GM12878 (cell line): ENCODE data around the gene ACVR1B. TPM values are rescaled to one million over a fixed set of nuclear protein-coding genes. Genes with fewer than 3 reads are reported as not detected.
A peak's percentile ranks its signal among the peaks of the same experiment; 100 is the strongest.

Experiments used
- ATAC-seq: fragments of 200-7000 bp; cut with Tn5 transposase; 3 replicates; pipeline ENCODE4 v1.9.1; 2020; ENCODE audit warnings: mild to moderate bottlenecking, moderate library complexity
- BruUV-seq: library from RNA; stranded (reverse); fragments of 400-500 nt; replicated peaks from 2 replicates; lab custom pipeline; 2021; lab: Mats Ljungman, UMichigan
- CTCF ChIA-PET: fragments of 300-600 bp; sonication (Branson Sonifier 250); formaldehyde crosslinking; extraction: SDS; loops from one replicate; lab custom pipeline; 2021; ENCODE audit warnings: inconsistent platforms; lab: Yijun Ruan, JAX
- POLR2A ChIA-PET: fragments of 350-600 bp; formaldehyde crosslinking; extraction: SDS; loops from one replicate; lab custom pipeline; 2021; ENCODE audit warnings: inconsistent platforms; lab: Charles Lee
- RAD21 ChIA-PET: fragments of 300-600 bp; sonication (Branson Sonifier 250); formaldehyde crosslinking; loops from one replicate; lab custom pipeline; 2023; ENCODE audit warnings: antibody characterized with exemption; ENCODE audit not compliant: unreplicated experiment; lab: Charles Lee
- SMC1A ChIA-PET: fragments of 300-600 bp; sonication (Branson Sonifier 250); formaldehyde crosslinking; loops from one replicate; lab custom pipeline; 2023; ENCODE audit not compliant: unreplicated experiment, uncharacterized antibody; lab: Charles Lee
- DNase-seq: peaks from one replicate; pipeline ENCODE4 v3.0.0-alpha.2; 2011; ENCODE audit warnings: low read depth, low spot score
- FAIRE-seq: peaks from 3 replicates; lab custom pipeline; 2011; peaks lifted over from hg19 to GRCh38; lab: Jason Lieb, UNC
- H2AFZ ChIP-seq: 2 replicates; pipeline ENCODE4 v1.6.0; 2011; ENCODE audit warnings: low read depth, low read length, control low read depth; ENCODE audit not compliant: control insufficient read depth
- H3K27ac ChIP-seq: 2 replicates; pipeline ENCODE4 v1.5.1; 2011; ENCODE audit warnings: control low read depth; ENCODE audit not compliant: control insufficient read depth, insufficient read depth
- H3K27me3 ChIP-seq, 2 experiments: replicated peaks in 1 of 2; 2 replicates each; pipeline versions ENCODE4 v1.6.0 to v1.6.1; 2011; ENCODE audit warnings: low read length in 1 of 2; ENCODE audit not compliant: control insufficient read depth in 2 of 2, insufficient read depth in 2 of 2
- H3K36me3 ChIP-seq, 2 experiments: 2 replicates each; pipeline ENCODE4 v1.5.1; 2011; ENCODE audit warnings: low read length in 1 of 2; ENCODE audit not compliant: control insufficient read depth in 2 of 2, insufficient read depth in 2 of 2
- H3K4me1 ChIP-seq: 2 replicates; pipeline ENCODE4 v1.6.1; 2011; ENCODE audit warnings: mild to moderate bottlenecking, low read length, moderate library complexity, mixed read lengths; ENCODE audit not compliant: control insufficient read depth, insufficient read depth
- H3K4me2 ChIP-seq: 2 replicates; pipeline ENCODE4 v1.6.0; 2011; ENCODE audit warnings: control low read depth; ENCODE audit not compliant: control insufficient read depth, insufficient read depth
- H3K4me3 ChIP-seq: fragments of 200-600 bp; sonication (generic); 2 replicates; pipeline ENCODE4 v1.5.1; 2016
- H3K79me2 ChIP-seq: 2 replicates; pipeline ENCODE4 v1.6.0; 2011; ENCODE audit warnings: low read length; ENCODE audit not compliant: control insufficient read depth, insufficient read depth
- H3K9ac ChIP-seq: 2 replicates; pipeline ENCODE4 v1.8.0; 2011; ENCODE audit warnings: low read length, control low read depth, mixed read lengths; ENCODE audit not compliant: control insufficient read depth, insufficient read depth
- H3K9me3 ChIP-seq: replicated peaks from 3 replicates; pipeline ENCODE4 v1.5.1; 2011; ENCODE audit warnings: mild to moderate bottlenecking, low read length; ENCODE audit not compliant: control insufficient read depth, insufficient read depth
- H4K20me1 ChIP-seq: 2 replicates; pipeline ENCODE4 v1.6.0; 2011; ENCODE audit not compliant: control insufficient read depth, insufficient read depth
- CEBPB ChIP-seq, 2 experiments: fragments of 150-350 bp in 1 of 2; IDR thresholded peaks; 2 replicates each; pipeline ENCODE4 v1.6.1; 2012 to 2014; ENCODE audit warnings: low read depth in 2 of 2, low read length in 2 of 2, borderline replicate concordance in 1 of 2, inconsistent platforms in 1 of 2
- EED ChIP-seq: sonication (generic); IDR thresholded peaks from 2 replicates; pipeline ENCODE4 v1.6.1; 2016; ENCODE audit warnings: antibody characterized with exemption, low read depth
- NFXL1 ChIP-seq: fragments of 450-650 bp; IDR thresholded peaks from 2 replicates; pipeline ENCODE4 v1.6.1; 2017; ENCODE audit warnings: antibody characterized with exemption, mild to moderate bottlenecking, borderline replicate concordance
- PML ChIP-seq: IDR thresholded peaks from 2 replicates; pipeline ENCODE4 v1.6.1; 2012; ENCODE audit warnings: low read length, inconsistent platforms
- RB1 ChIP-seq: fragments of 450-650 bp; formaldehyde crosslinking; IDR thresholded peaks from 2 replicates; pipeline ENCODE4 v1.6.1; 2017; ENCODE audit warnings: mild to moderate bottlenecking, borderline replicate concordance
- RUNX3 ChIP-seq: IDR thresholded peaks from 2 replicates; pipeline ENCODE4 v1.6.1; 2012; ENCODE audit warnings: low read length, inconsistent platforms
- ZNF622 ChIP-seq: fragments of 450-650 bp; IDR thresholded peaks from 2 replicates; pipeline ENCODE4 v1.6.1; 2017; ENCODE audit warnings: mild to moderate bottlenecking, inconsistent platforms
- whole genome bisulfite sequencing: methylation state at CpG from one replicate; pipeline ENCODE4 v1.1.6; 2016; ENCODE audit warnings: low lambda C conversion rate; ENCODE audit not compliant: insufficient replicate concordance, insufficient coverage; ENCODE audit errors: missing lambda C conversion rate; 5-methylcytosine and 5-hydroxymethylcytosine counted together
- in situ Hi-C: fragments of 300-500 bp; cut with MboI; formaldehyde crosslinking; loops from 9 replicates; pipeline ENCODE4 v1.14.3; 2018; ENCODE audit warnings: mixed read lengths
- intact Hi-C: fragments of 100-400 bp; cut with micrococcal nuclease; formaldehyde crosslinking; loops from one replicate; pipeline ENCODE4 v1.14.2; 2022; ENCODE audit not compliant: unreplicated experiment
- polyA plus RNA-seq, 11 experiments: library from polyadenylated mRNA; depleted of rRNA in 4 of 11; unstranded in 6 of 11; stranded (reverse) in 5 of 11; fragments of >200 nt; fragmentation: Nextera tagmentation in 4 of 11; fragmentation: Illumina TruSeq in 1 of 11; extraction: Ambion mirVana in 4 of 11; extraction: Trizol in 1 of 11; gene quantifications; 1 replicate in 1 of 11; 2 replicates in 10 of 11; pipeline versions ENCODE4 v1.2.1 to v1.2.3, GENCODE V29; 2011 to 2016; ENCODE audit warnings: inconsistent platforms in 2 of 11, missing spikeins in 2 of 11, low read depth in 1 of 11
- total RNA-seq, 4 experiments: library from RNA; depleted of rRNA in 3 of 4; stranded (reverse); fragments of >200 nt in 3 of 4; fragmentation: Illumina TruSeq in 1 of 4; extraction: Trizol in 1 of 4; gene quantifications; 2 replicates each; pipeline versions ENCODE4 v1.2.1 to v1.2.3, GENCODE V29; 2013 to 2021
- TF ChIP-seq, protein P1 (sequence below): fragments of 450-650 bp; IDR thresholded peaks from 2 replicates; pipeline ENCODE4 v1.6.1; 2016; ENCODE audit warnings: mild to moderate bottlenecking
- TF ChIP-seq, protein P2 (sequence below): IDR thresholded peaks from 2 replicates; pipeline ENCODE4 v1.6.1; 2011; ENCODE audit warnings: borderline replicate concordance, low read depth, mild to moderate bottlenecking, moderate library complexity, low read length; ENCODE audit not compliant: insufficient read depth, poor library complexity, severe bottlenecking
- TF ChIP-seq, protein P3 (sequence below): fragments of 450-650 bp; formaldehyde crosslinking; IDR thresholded peaks from 2 replicates; pipeline ENCODE4 v1.4.0; 2022; ENCODE audit warnings: mild to moderate bottlenecking, moderate library complexity
- TF ChIP-seq, protein P4 (sequence below): fragments of 450-650 bp; IDR thresholded peaks from 2 replicates; pipeline ENCODE4 v1.6.1; 2018; ENCODE audit warnings: mild to moderate bottlenecking, low read depth, moderate library complexity; ENCODE audit not compliant: partially characterized antibody

ACVR1B gene
- total and polyA plus RNA-seq, 10 of the 15 experiments (the other 5 are each of a cell fraction or from before 2014, with no cell fraction given): 0.02 to 0.69 (median 0.16) TPM; not detected in 2

DNA sequence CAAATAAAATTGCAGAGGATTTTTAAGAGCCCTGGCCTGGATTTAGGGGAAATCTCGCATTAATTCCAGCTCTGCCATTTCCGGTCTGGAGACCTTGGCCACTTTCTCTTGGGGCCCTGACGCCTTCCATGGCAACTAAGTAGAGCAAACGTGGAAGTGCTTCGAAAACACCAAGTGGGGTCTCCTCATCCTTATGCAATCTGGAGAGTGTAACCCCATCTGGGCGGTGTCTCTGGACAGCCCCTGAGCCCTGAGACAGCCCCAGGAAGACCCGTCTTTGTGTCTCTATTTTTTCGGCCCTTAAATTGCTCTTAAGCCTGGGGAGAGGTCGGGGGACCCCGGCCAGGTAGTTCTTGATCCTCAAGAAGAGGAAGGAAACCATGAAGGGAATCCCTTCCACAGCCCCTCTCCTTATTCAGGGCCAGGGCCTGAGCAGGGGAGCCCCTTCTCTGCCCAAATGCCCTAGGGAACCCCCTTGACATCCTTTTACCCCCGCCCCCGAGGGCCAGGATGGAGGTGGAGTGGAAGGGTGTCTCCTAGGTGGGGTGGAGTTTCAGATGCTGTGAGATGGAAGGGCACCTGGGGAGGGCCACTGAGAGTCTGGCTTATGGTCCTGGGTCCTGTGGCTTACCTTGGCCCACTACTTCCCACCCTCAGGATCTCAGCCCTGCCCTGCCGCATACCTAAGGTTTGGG, 82.1 kb downstream of the ACVR1B start (continued):
- TF ChIP-seq, protein P1, sequence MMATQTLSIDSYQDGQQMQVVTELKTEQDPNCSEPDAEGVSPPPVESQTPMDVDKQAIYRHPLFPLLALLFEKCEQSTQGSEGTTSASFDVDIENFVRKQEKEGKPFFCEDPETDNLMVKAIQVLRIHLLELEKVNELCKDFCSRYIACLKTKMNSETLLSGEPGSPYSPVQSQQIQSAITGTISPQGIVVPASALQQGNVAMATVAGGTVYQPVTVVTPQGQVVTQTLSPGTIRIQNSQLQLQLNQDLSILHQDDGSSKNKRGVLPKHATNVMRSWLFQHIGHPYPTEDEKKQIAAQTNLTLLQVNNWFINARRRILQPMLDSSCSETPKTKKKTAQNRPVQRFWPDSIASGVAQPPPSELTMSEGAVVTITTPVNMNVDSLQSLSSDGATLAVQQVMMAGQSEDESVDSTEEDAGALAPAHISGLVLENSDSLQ: no peak
- TF ChIP-seq RB1 (0 out of 2 replicates have a peak, but pooled peaks have one; percentile 6), NFXL1 (no peak)
- TF ChIP-seq, protein P2, sequence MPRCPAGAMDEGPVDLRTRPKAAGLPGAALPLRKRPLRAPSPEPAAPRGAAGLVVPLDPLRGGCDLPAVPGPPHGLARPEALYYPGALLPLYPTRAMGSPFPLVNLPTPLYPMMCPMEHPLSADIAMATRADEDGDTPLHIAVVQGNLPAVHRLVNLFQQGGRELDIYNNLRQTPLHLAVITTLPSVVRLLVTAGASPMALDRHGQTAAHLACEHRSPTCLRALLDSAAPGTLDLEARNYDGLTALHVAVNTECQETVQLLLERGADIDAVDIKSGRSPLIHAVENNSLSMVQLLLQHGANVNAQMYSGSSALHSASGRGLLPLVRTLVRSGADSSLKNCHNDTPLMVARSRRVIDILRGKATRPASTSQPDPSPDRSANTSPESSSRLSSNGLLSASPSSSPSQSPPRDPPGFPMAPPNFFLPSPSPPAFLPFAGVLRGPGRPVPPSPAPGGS: no peak

DNA sequence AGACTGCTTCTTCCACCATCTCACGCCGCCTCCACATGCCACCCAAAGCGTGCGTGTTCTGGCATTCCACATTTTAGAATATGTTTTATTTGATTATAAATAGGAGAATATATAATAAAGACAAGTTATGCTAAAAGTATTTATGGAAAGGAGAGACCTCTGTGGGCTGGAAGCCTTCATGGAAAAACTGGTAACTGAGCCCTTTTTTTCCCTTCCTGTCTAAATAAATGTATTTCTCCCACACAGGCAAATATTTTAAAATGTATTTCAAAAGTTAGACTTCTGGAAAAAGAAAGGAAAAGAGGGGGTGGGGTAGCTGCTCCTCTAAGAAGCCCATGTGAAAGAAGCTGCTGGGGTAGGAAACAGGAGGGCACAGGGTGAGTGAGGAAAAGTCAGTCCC, 83.7 kb downstream of the ACVR1B start:
- H3K27me3 ChIP-seq: no peaks in the 10 kb centered on the region; a peak in 1 of 4 replicates
- CTCF ChIA-PET: interaction anchor here (1.0 to 5.9 kb wide), 6 partner anchors 9 to 82 kb away, joined by 3 to 33 read pairs (median 4); no protein-coding TSS in a partner anchor
- BruUV-seq: no TSS peak
- FAIRE-seq (no peak), DNase-seq (no peak), ATAC-seq (no peak)
- no peak overlapping the region for H3K9ac ChIP-seq
- H3K27ac ChIP-seq: no peak overlapping the region
- H3K9me3 ChIP-seq: no peaks in the 10 kb centered on the region
- intact Hi-C loops (no loop called here), in situ Hi-C loops (no loop called here)
- H3K4me2 ChIP-seq: no peak overlapping the region
- no peak overlapping the region for H2AFZ ChIP-seq
- SMC1A ChIA-PET: interaction anchor here (1.1 to 13.7 kb wide), 2 partner anchors 9 to 51 kb away, joined by 3 to 322 read pairs; no protein-coding TSS in a partner anchor
- POLR2A ChIA-PET: interaction anchor here (6.0 kb wide), 1 partner anchor 16 kb away, joined by 24 read pairs; the partner anchor contains the start of gene NR4A1
- RAD21 ChIA-PET: interaction anchor here (4.0 kb wide), 1 partner anchor 10 kb away, joined by 15 read pairs; no protein-coding TSS in a partner anchor
- no peaks in the 10 kb centered on the region for H4K20me1 ChIP-seq
- H3K79me2 ChIP-seq: no peaks in the 10 kb centered on the region
- WGBS: 73% methylated on average over 4 of the region's 4 CpGs
- H3K4me1 ChIP-seq: peaks cover 17% of the 10 kb centered on the region
- H3K4me3 ChIP-seq: no peak overlapping the region
- no peaks in the 10 kb centered on the region for H3K36me3 ChIP-seq
- TF ChIP-seq RUNX3: no peak
- TF ChIP-seq CEBPB (IDR thresholded peaks at IDR 0.05; ENCODE audit: borderline replicate concordance in 1 of 2, low read depth in 2 of 2, low read length in 2 of 2): no peak
- TF ChIP-seq, protein P3, sequence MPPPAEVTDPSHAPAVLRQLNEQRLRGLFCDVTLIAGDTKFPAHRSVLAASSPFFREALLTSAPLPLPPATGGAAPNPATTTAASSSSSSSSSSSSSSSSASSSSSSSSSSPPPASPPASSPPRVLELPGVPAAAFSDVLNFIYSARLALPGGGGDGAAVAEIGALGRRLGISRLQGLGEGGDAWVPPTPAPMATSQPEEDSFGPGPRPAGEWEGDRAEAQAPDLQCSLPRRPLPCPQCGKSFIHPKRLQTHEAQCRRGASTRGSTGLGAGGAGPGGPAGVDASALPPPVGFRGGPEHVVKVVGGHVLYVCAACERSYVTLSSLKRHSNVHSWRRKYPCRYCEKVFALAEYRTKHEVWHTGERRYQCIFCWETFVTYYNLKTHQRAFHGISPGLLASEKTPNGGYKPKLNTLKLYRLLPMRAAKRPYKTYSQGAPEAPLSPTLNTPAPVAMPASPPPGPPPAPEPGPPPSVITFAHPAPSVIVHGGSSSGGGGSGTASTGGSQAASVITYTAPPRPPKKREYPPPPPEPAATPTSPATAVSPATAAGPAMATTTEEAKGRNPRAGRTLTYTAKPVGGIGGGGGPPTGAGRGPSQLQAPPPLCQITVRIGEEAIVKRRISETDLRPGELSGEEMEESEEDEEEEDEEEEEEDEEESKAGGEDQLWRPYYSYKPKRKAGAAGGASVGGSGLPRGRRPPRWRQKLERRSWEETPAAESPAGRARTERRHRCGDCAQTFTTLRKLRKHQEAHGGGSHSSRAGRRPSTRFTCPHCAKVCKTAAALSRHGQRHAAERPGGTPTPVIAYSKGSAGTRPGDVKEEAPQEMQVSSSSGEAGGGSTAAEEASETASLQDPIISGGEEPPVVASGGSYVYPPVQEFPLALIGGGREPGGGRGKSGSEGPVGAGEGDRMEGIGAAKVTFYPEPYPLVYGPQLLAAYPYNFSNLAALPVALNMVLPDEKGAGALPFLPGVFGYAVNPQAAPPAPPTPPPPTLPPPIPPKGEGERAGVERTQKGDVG (CRISPR knock-in tag): no peak
- TF ChIP-seq PML: no peak
- TF ChIP-seq, protein P4, sequence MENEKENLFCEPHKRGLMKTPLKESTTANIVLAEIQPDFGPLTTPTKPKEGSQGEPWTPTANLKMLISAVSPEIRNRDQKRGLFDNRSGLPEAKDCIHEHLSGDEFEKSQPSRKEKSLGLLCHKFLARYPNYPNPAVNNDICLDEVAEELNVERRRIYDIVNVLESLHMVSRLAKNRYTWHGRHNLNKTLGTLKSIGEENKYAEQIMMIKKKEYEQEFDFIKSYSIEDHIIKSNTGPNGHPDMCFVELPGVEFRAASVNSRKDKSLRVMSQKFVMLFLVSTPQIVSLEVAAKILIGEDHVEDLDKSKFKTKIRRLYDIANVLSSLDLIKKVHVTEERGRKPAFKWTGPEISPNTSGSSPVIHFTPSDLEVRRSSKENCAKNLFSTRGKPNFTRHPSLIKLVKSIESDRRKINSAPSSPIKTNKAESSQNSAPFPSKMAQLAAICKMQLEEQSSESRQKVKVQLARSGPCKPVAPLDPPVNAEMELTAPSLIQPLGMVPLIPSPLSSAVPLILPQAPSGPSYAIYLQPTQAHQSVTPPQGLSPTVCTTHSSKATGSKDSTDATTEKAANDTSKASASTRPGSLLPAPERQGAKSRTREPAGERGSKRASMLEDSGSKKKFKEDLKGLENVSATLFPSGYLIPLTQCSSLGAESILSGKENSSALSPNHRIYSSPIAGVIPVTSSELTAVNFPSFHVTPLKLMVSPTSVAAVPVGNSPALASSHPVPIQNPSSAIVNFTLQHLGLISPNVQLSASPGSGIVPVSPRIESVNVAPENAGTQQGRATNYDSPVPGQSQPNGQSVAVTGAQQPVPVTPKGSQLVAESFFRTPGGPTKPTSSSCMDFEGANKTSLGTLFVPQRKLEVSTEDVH: no peak
- no peak for TF ChIP-seq EED
- no peak for TF ChIP-seq ZNF622
